Suprapubic skin (tissue), 4 donors: ENCODE data around the gene RACK1.

Source experiments
- EP300 ChIP-seq: sonication (generic); formaldehyde crosslinking; IDR thresholded peaks from one replicate; pipeline ENCODE4 v1.6.1; 2017; ENCODE audit warnings: antibody characterized with exemption
- POLR2A ChIP-seq, 2 donors: fragments of 450-650 bp; IDR thresholded peaks; one replicate each; pipeline ENCODE4 v1.6.1; 2017; ENCODE audit warnings: antibody characterized with exemption in 2 of 2, mild to moderate bottlenecking in 2 of 2, moderate library complexity in 2 of 2
- POLR2AphosphoS5 ChIP-seq, 3 donors: sonication (generic); formaldehyde crosslinking; IDR thresholded peaks; one replicate each; pipeline ENCODE4 v1.6.1; 2017; ENCODE audit warnings: antibody characterized with exemption in 3 of 3
- TF ChIP-seq, protein P1 (sequence below), 2 donors: fragments of 200-600 bp in 1 of 2; fragments of 450-650 bp in 1 of 2; sonication (generic) in 1 of 2; IDR thresholded peaks; one replicate each; pipeline ENCODE4 v1.5.1; 2016 to 2019; ENCODE audit warnings: antibody characterized with exemption in 2 of 2, mild to moderate bottlenecking in 1 of 2, moderate library complexity in 1 of 2

DNA sequence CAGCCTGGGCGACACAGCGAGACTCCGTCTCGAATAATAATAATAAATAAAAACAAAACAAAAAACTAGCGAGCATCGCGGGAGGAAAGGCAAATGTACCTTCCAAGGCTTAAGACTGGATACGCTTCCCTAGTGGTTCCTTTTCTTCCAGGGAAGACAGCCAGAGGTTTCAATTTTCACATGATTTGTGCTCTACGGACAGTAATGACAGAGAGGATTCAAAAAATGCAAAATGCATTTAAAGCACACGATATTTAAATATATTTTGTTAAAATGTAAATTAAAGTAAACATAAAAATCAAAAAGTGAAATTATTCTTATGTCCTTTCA is 24.9 kb downstream of the RACK1 start:
- TF ChIP-seq, protein P1, sequence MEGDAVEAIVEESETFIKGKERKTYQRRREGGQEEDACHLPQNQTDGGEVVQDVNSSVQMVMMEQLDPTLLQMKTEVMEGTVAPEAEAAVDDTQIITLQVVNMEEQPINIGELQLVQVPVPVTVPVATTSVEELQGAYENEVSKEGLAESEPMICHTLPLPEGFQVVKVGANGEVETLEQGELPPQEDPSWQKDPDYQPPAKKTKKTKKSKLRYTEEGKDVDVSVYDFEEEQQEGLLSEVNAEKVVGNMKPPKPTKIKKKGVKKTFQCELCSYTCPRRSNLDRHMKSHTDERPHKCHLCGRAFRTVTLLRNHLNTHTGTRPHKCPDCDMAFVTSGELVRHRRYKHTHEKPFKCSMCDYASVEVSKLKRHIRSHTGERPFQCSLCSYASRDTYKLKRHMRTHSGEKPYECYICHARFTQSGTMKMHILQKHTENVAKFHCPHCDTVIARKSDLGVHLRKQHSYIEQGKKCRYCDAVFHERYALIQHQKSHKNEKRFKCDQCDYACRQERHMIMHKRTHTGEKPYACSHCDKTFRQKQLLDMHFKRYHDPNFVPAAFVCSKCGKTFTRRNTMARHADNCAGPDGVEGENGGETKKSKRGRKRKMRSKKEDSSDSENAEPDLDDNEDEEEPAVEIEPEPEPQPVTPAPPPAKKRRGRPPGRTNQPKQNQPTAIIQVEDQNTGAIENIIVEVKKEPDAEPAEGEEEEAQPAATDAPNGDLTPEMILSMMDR (IDR thresholded peaks at IDR 0.05): no peak
- TF ChIP-seq POLR2A (IDR thresholded peaks at IDR 0.05) (no peak), POLR2AphosphoS5 (IDR thresholded peaks at IDR 0.05) (no peak), EP300 (no peak)
